ENCODE data around the gene PSME3IP1.

GRCh38 chr16:57234707-57235092, 48.9 kb upstream of the PSME3IP1 start:
- no peak for TF ChIP-seq CTCF (IDR thresholded peaks at IDR 0.05)
- TF ChIP-seq POLR2A (IDR thresholded peaks at IDR 0.05): no peak

Data from adrenal gland (tissue), 5 donors.